ENCODE measurements around the gene PTGDR.

The PTGDR gene

DNA sequence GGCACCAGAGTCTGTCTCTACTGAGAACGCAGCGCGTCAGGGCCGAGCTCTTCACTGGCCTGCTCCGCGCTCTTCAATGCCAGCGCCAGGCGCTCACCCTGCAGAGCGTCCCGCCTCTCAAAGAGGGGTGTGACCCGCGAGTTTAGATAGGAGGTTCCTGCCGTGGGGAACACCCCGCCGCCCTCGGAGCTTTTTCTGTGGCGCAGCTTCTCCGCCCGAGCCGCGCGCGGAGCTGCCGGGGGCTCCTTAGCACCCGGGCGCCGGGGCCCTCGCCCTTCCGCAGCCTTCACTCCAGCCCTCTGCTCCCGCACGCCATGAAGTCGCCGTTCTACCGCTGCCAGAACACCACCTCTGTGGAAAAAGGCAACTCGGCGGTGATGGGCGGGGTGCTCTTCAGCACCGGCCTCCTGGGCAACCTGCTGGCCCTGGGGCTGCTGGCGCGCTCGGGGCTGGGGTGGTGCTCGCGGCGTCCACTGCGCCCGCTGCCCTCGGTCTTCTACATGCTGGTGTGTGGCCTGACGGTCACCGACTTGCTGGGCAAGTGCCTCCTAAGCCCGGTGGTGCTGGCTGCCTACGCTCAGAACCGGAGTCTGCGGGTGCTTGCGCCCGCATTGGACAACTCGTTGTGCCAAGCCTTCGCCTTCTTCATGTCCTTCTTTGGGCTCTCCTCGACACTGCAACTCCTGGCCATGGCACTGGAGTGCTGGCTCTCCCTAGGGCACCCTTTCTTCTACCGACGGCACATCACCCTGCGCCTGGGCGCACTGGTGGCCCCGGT lies at the start of gene PTGDR:
TSS of gene PTGDR (plus strand) at position 198 of the 778 bp plus-strand sequence. CDS start at position 315, 117 bp downstream.
- no peak for DNase-seq (ENCODE audit: low read depth)

DNA sequence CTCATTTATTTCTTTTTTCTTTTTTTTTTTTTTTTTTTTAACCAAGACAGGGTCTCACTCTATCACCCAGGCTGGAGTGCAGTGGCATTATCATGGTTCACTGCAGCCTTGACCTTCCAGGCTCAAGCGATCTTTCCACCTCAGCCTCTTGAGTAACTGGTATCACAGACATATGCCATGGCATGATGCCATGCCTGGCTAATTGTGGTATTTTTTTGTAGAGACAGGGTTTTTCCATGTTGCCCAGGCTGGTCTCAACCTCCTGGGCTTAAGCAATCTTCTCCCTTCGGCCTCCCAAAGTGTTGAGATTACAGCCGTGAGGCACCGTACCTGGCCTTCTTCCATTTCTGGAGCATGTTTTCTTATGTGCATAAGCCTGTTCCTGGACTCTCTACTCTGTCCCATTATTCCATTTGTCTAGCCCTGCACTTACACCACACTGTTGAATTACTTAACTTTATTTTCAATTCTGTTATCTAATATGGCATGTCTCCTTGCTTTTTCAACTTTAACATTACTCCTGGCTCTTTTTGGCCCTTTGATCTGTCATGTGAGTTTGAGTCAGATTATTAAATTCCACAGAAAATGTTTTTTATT lies 47.9 kb upstream of the PTGDR start:
- no peak for DNase-seq (ENCODE audit: low read depth)

- no peak for DNase-seq (ENCODE audit: low read depth)
Observed at GRCh38 chr14:52220924-52221811, 46.3 kb upstream of the PTGDR start.

DNA sequence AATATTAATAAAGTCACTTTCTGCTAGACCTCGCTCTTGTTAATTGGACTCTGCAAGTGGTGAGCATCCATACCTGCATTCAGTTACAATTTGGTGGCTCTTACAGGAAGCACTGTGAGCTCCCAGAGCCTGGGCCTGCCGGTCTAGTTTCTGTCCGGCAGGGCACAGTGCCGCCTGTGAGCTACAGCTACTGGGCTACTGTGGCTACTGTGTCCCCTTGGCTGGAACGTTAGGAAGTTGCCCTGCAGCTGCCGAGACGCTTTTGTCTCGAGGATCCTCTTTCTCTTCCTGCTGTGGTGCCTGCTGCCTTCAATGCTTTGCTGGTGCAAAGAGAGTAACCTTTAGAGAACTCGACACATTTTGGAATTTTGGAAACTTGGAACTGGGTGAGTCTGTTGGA lies 44.6 kb upstream of the PTGDR start:
- DNase-seq (ENCODE audit: low read depth) = no peak

- DNase-seq (ENCODE audit: low read depth) = no peak
Observed at GRCh38 chr14:52227619-52228222, 39.8 kb upstream of the PTGDR start.

- DNase-seq (ENCODE audit: low read depth) = no peak
Observed at GRCh38 chr14:52233693-52234092, 33.8 kb upstream of the PTGDR start.

DNA sequence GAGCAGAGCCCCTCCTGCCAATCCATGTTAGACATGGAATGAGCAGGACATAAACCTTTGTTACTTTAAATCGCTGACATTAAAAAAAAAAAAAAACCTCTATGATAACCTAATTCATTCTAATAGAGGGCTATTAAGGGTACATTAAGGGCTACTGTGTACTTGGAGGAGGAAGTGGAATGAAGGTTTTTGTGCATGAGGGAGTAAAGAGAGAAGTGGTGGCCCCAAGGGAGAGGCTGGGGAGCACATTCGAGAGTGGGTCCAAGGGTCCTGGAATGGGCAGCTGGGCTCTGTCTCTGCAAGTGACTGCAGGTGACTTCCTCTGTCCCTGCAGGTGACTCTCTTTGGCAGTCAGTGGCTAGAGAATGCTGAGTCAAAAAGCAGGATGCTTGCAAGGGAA lies 32.1 kb upstream of the PTGDR start:
- no peak for DNase-seq (ENCODE audit: low read depth)

GRCh38 chr14:52235866-52236510 lies 31.5 kb upstream of the PTGDR start:
- no peak for DNase-seq (ENCODE audit: low read depth)

DNA sequence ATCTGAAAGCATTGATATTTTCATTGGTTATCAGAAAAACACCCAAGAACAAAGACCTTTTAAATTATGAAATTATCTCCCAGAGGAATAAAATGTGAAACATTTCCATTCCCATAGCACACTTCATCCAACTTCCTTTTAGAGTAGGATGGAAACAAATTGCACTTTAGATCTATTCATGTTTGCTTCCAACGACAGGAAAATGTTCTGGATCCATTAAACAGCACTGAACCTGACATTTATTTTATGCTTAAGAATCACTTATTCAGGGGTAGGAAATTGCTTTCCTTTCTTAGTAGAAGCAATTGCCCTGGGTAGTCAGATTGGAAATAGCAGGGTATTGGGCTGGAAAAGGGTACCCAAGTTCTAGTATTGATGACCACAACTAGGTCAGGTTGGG lies 28.8 kb upstream of the PTGDR start:
- DNase-seq (ENCODE audit: low read depth) = no peak

GRCh38 chr14:52240623-52241022 lies 26.9 kb upstream of the PTGDR start:
- DNase-seq (ENCODE audit: low read depth) = no peak

DNA sequence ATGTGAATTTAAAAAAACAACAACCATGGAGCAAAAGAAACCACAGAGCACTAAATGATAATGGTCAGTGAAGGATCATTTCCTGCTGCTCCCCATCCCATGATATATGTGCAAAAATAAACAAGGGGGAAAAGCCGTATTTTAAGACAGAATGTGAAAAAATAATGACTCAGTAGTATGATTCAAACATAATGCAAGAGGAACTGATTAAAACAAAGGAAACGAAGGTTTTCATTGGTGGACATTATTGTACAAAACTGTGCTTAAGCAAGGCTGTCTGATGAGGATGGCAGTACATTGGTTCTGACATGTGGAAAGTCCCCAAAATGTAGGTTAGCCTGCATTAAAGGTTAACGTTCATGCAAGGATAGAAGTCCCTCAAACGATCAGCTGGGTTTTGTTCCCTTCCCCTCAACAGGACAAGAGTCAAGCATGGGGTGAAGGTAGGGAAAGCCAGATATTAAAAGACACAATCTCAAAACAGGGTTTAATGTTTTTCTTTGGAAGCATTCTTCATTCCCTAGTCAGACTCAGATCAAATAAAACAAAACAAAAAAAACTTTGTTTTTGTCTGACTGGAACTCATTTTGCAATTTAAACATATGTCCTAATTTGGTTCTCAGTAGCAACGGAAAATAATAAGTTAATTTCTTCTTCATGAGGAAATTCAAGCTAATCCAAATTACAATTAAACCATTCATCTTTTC lies 26.3 kb upstream of the PTGDR start:
- no peak for DNase-seq (ENCODE audit: low read depth)

- DNase-seq (ENCODE audit: low read depth) = no peak
Observed at GRCh38 chr14:52244328-52244727, 23.2 kb upstream of the PTGDR start.

DNA sequence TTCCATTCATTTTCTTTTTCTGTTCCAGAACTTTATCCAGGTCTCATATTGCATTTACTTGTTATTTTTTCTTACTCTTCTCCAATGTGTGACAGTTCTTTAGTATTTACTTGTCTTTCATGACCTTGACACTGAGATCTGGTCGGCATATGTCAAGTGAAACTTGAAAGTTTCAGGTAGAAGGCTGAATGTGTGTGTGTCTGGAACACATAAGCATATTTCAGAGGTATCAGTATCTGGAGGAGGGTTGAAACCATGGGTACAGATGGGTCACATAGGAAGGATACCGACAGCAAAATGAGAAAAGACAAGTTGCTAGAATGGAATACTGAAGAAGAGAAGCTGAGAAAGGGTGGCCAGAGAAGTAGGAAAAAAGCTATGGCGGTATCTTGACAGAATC lies 22.5 kb upstream of the PTGDR start:
- no peak for DNase-seq (ENCODE audit: low read depth)

DNA sequence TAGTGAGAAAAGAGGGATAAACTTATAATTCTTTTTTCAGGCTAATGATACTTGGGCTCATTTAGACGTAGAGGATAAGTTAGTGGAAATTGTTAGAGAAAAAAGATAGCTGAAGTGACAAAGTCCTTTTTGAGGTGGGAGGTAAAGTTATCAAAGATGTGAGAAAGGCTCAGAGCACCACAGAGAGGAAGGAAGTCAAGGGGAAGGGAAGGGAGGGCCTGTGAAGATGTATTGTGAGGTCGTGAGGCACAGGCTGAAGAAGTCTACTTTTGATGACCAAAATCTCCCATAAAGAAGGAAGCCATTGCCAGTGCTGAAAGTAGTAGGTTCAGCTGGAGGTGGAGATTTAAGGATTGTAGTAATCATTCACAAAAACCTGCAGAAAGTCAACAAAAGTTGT lies 19.4 kb upstream of the PTGDR start:
- no peak for DNase-seq (ENCODE audit: low read depth)

- DNase-seq (ENCODE audit: low read depth) = no peak
Observed at GRCh38 chr14:52251724-52252123, 15.8 kb upstream of the PTGDR start.

- DNase-seq (ENCODE audit: low read depth) = no peak
Observed at GRCh38 chr14:52253503-52253902, 14.0 kb upstream of the PTGDR start.

DNA sequence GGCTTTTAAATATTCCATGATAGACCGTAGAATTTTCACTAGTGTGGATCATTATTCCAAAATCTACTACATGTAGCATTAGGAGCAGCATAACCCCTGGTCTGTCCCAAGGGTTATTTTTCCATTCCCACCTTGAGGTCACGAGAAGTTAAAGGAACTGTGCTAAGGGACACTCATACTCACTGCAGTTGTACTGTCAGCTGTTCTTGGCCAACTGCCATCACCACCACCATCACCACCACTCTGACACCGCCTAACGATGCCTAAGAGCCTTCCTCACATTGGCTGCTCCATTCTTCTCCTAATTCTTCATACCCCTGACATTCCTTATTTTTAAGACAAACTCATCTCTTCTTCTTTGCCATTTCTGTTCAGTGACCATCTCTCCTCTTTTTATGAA lies 13.4 kb upstream of the PTGDR start:
- no peak for DNase-seq (ENCODE audit: low read depth)

GRCh38 chr14:52258783-52259182 lies 8.7 kb upstream of the PTGDR start:
- no peak for DNase-seq (ENCODE audit: low read depth)

- no peak for DNase-seq (ENCODE audit: low read depth)
Observed at GRCh38 chr14:52259434-52259833, 8.1 kb upstream of the PTGDR start.

GRCh38 chr14:52262600-52262999 lies 4.9 kb upstream of the PTGDR start:
- no peak for DNase-seq (ENCODE audit: low read depth)

DNA sequence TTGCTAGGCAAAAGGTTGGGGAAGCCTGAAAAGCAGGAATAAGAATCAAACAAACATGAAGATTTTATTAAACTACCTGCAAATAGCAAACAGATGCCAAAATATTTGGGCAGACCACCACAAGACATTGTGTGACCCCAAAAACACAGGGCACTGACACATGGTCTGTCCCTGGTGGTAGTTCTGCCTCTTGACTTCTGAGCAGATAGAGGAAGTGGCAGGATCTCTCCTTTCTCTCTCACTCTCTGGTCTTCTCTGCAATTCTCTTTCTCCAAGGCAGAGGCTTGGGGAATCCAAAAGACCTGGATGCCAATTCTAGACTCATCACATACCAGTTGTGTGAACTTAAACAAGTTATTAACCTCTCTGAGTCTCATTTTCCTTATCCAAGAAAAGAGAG lies 4.3 kb upstream of the PTGDR start:
- DNase-seq (ENCODE audit: low read depth) = no peak
